GM12865 (cell line): ENCODE data around the gene ITPKB.
"Not testable (repeated sequence)": the region's sequence is repeated elsewhere in the genome, so short reads cannot be mapped to it uniquely, and the experiment has no call there.

Source experiments
- DNase-seq: peaks from one replicate; pipeline ENCODE4 v3.0.0; 2010; ENCODE audit warnings: low read depth
- H3K4me3 ChIP-seq: 2 replicates; pipeline ENCODE4 v1.5.1; 2011; ENCODE audit warnings: mild to moderate bottlenecking, low read depth, low read length, control low read depth
- TF ChIP-seq, protein P1 (sequence below): IDR thresholded peaks from 2 replicates; pipeline ENCODE4 v1.5.1; 2011; ENCODE audit warnings: low read length, control low read depth, low read depth, inconsistent platforms; ENCODE audit not compliant: insufficient read depth; ENCODE audit errors: missing control alignments

ITPKB gene

GRCh38 chr1:226722901-226723656 is 16.0 kb downstream of the ITPKB start:
- no peak for DNase-seq
- TF ChIP-seq, protein P1, sequence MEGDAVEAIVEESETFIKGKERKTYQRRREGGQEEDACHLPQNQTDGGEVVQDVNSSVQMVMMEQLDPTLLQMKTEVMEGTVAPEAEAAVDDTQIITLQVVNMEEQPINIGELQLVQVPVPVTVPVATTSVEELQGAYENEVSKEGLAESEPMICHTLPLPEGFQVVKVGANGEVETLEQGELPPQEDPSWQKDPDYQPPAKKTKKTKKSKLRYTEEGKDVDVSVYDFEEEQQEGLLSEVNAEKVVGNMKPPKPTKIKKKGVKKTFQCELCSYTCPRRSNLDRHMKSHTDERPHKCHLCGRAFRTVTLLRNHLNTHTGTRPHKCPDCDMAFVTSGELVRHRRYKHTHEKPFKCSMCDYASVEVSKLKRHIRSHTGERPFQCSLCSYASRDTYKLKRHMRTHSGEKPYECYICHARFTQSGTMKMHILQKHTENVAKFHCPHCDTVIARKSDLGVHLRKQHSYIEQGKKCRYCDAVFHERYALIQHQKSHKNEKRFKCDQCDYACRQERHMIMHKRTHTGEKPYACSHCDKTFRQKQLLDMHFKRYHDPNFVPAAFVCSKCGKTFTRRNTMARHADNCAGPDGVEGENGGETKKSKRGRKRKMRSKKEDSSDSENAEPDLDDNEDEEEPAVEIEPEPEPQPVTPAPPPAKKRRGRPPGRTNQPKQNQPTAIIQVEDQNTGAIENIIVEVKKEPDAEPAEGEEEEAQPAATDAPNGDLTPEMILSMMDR, result no peak
- H3K4me3 ChIP-seq, result no peak overlapping the region

DNA sequence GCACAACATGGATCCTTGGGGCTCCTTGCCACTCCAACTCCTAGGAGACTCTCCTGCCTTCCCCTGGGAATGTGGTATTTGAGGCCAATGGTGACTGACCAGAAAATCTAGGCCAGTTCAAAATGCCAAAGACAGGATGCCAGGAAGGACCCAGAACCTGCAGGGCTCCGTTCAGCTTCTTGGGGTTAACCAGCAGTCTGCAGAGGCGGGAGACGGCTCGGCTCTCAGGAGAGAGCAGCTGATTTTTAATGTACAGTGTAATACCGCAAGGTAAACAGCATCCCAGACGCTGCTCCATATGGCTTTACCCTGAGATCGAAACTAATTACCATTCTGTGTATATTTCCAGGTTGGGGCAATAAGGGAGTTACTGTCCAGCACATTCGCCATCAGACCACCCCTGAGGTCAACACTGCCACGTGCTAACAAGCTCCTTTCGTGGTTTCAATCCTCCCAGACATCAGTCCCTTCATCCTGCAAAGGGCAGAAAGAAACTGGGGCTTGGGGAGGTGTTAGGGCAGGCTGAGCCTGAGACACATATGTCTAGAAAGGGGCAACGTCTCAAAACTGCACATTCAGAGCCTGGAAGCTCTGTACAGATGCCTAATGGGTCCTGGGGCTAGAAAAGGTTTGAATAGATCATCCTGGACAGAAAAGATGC is 16.7 kb downstream of the ITPKB start:
- no peak overlapping the region for H3K4me3 ChIP-seq
- TF ChIP-seq, protein P1, result no peak
- no peak for DNase-seq

GRCh38 chr1:226720574-226720973 is 18.5 kb downstream of the ITPKB start:
- H3K4me3 ChIP-seq, DNase-seq: not testable (repeated sequence)

- no peak overlapping the region for H3K4me3 ChIP-seq
- DNase-seq, result no peak
- TF ChIP-seq, protein P1, result no peak
These were observed 19.3 kb downstream of the ITPKB start for GRCh38 chr1:226719596-226720387.

DNA sequence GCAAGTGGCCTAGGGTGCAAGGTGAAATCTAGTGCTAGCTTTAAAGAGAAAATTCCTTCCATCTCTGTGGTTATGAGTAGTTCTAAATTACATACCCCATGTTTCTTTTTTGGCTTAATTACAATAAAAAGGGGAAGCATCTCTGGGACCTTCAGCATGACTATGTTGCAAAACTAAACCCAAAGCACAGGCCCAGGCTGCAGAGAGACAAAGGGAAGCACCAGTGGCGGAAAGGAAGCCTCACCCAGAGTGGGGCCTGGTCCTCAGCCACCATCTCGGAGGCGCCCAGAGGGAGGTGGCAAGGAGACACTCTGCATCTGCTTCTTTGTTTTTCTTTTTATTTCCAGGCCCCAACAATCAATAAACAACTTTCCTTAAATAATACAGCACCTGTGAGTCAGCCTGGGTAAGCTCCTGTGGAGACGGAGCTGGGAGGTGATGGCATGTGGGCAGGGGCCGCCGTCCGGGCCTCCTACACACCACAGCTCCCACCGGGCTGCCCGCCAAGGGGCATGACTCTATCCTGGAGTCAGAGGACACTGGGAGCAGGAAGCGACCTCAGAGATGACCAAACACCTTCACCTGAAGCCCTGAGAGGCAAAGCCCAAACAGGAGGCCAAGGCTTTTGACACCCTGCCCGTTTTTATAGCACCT is 21.7 kb downstream of the ITPKB start:
- TF ChIP-seq, protein P1, result no peak
- DNase-seq, result no peak

DNA sequence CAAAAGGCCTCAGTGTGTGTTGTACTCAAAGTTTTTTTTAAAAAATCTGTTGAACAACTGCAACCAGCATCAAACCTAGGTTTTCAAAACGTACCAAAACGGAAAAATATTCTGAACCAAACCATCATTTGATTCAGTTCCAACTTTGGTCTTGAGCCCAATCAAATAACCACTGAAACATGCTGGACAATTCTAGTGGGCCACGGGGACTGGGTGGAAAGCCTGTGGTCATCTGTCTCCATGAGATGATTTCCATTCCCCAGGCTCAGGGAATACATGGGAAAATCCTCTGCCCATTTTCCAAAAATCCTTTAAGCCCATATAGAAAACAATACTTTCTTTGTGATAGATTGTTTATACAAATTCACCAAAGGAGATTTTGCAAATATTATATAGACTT is 22.5 kb downstream of the ITPKB start:
- H3K4me3 ChIP-seq, result no peak overlapping the region
- TF ChIP-seq, protein P1, result no peak
- DNase-seq, result no peak

More for the DNA sequence above, 21.7 kb downstream of the ITPKB start:
- H3K4me3 ChIP-seq, result no peak overlapping the region

DNA sequence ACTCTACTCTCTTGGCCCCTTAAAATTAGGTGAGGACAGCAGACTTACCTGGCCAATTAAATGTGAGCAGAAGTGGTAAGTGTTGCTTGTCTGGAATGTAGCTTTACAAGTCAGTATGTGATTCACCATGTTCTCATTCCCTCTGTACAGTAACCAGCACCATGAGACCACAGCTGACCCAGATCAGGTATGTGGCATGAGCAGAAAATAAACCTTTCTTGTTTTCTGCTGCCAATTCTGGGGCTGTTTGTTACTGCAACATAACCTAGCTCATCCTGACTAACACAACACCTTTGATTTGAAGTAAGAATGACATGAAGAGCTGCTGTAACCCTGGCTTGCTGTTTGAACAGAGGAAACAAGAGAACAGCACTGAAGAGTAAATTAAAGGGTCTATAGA is 24.9 kb downstream of the ITPKB start:
- no peak overlapping the region for H3K4me3 ChIP-seq
- TF ChIP-seq, protein P1, result no peak

More for the DNA sequence above, 24.9 kb downstream of the ITPKB start:
- no peak for DNase-seq
